Neural cell (in vitro differentiated cells): ENCODE results near the gene CLCNKB. TPM values are rescaled to one million over a fixed set of nuclear protein-coding genes. Genes with fewer than 3 reads are reported as not detected.

Source experiments
- H2AFZ ChIP-seq: fragments of 200-600, 300-800 bp; sonication (generic), shearing (Covaris generic); 2 replicates; pipeline ENCODE4 v1.6.0; 2014; ENCODE audit warnings: low read depth, mild to moderate bottlenecking, antibody characterized with exemption, low read length, moderate library complexity
- H3F3A ChIP-seq: fragments of 200-600 bp; shearing (Covaris generic); 2 replicates; pipeline ENCODE4 v1.6.1; 2016; ENCODE audit warnings: mild to moderate bottlenecking, moderate library complexity, mixed read lengths, antibody characterized with exemption, low read length; ENCODE audit not compliant: insufficient read depth, poor library complexity, severe bottlenecking
- H3K27ac ChIP-seq: fragments of 200-600, 300-800 bp; sonication (generic), shearing (Covaris generic); 2 replicates; pipeline ENCODE4 v1.5.1; 2014; ENCODE audit warnings: mild to moderate bottlenecking, low read length, moderate library complexity
- H3K27me3 ChIP-seq: fragments of 300-800, 200-600 bp; sonication (generic), shearing (Covaris generic); 2 replicates; pipeline ENCODE4 v1.6.0; 2014; ENCODE audit warnings: mild to moderate bottlenecking, low read depth, low read length, moderate library complexity; ENCODE audit not compliant: insufficient read depth
- H3K36me3 ChIP-seq: fragments of 300-800, 200-600 bp; sonication (generic), shearing (Covaris generic); 2 replicates; pipeline ENCODE4 v1.5.1; 2014; ENCODE audit warnings: mild to moderate bottlenecking, antibody characterized with exemption, low read length, moderate library complexity; ENCODE audit not compliant: insufficient read depth
- H3K4me2 ChIP-seq: fragments of 300-800, 200-600 bp; sonication (generic), shearing (Covaris generic); 2 replicates; pipeline ENCODE4 v1.6.0; 2014; ENCODE audit warnings: mild to moderate bottlenecking, low read length
- H3K4me3 ChIP-seq: fragments of 300-800, 200-600 bp; sonication (generic), shearing (Covaris generic); 2 replicates; pipeline ENCODE4 v1.5.1; 2014; ENCODE audit warnings: mild to moderate bottlenecking, low read length, moderate library complexity
- H3K79me2 ChIP-seq: fragments of 200-600 bp; shearing (Covaris generic); replicated peaks from 2 replicates; pipeline ENCODE4 v1.6.0; 2014; ENCODE audit warnings: mild to moderate bottlenecking, low read length, moderate library complexity; ENCODE audit not compliant: insufficient read depth
- H3K9ac ChIP-seq: fragments of 300-800, 200-600 bp; sonication (generic), shearing (Covaris generic); 2 replicates; pipeline ENCODE4 v1.6.1; 2016; ENCODE audit warnings: mild to moderate bottlenecking, low read length, mixed read lengths
- H3K9me2 ChIP-seq: fragments of 200-600 bp; shearing (Covaris generic); 2 replicates; pipeline ENCODE4 v1.6.1; 2016; ENCODE audit warnings: mild to moderate bottlenecking, low read length, mixed read lengths; ENCODE audit not compliant: insufficient read depth
- H3K9me3 ChIP-seq: fragments of 200-600, 300-800 bp; sonication (generic), shearing (Covaris generic); 2 replicates; pipeline ENCODE4 v1.6.1; 2016; ENCODE audit warnings: mild to moderate bottlenecking, mixed run types, low read length, moderate library complexity, mixed read lengths
- H4K20me1 ChIP-seq: fragments of 200-600 bp; shearing (Covaris generic); 2 replicates; pipeline ENCODE4 v1.6.1; 2016; ENCODE audit warnings: mild to moderate bottlenecking, mixed run types; ENCODE audit not compliant: insufficient read depth
- EP300 ChIP-seq: fragments of 450-650 bp; conservative IDR thresholded peaks from 2 replicates; pipeline ENCODE4 v1.6.1; 2014; ENCODE audit warnings: antibody characterized with exemption, mild to moderate bottlenecking, moderate library complexity; ENCODE audit not compliant: poor library complexity, severe bottlenecking
- EZH2 ChIP-seq: fragments of 200-600, 300-800 bp; shearing (Covaris generic), sonication (generic); IDR thresholded peaks from 2 replicates; pipeline ENCODE4 v1.6.1; 2014; ENCODE audit warnings: antibody characterized with exemption, low read length, borderline replicate concordance, mild to moderate bottlenecking; ENCODE audit not compliant: insufficient read depth, poor library complexity, severe bottlenecking
- MXI1 ChIP-seq: fragments of 450-650 bp; conservative IDR thresholded peaks from 2 replicates; pipeline ENCODE4 v1.6.1; 2014; ENCODE audit warnings: antibody characterized with exemption, mild to moderate bottlenecking; ENCODE audit not compliant: poor library complexity, severe bottlenecking
- POLR2AphosphoS5 ChIP-seq: IDR thresholded peaks from 2 replicates; pipeline ENCODE4 v1.6.1; 2012
- RAD21 ChIP-seq: fragments of 450-650 bp; conservative IDR thresholded peaks from 2 replicates; pipeline ENCODE4 v1.6.1; 2014; ENCODE audit warnings: antibody characterized with exemption, mild to moderate bottlenecking, moderate library complexity
- REST ChIP-seq: IDR thresholded peaks from 2 replicates; pipeline ENCODE4 v1.6.1; 2012; ENCODE audit warnings: borderline replicate concordance
- SMC3 ChIP-seq: fragments of 450-650 bp; conservative IDR thresholded peaks from 2 replicates; pipeline ENCODE4 v1.6.1; 2014; ENCODE audit warnings: antibody characterized with exemption, mild to moderate bottlenecking, moderate library complexity; ENCODE audit not compliant: poor library complexity
- TAF1 ChIP-seq: IDR thresholded peaks from 2 replicates; pipeline ENCODE4 v1.6.1; 2012; ENCODE audit warnings: low read depth
- polyA plus RNA-seq: library from polyadenylated mRNA; depleted of rRNA; stranded (reverse); fragments of >200 nt; gene quantifications from 2 replicates; pipeline ENCODE4 v1.2.3, GENCODE V29; 2014
- TF ChIP-seq, protein P1 (sequence below): fragments of 450-650 bp; IDR thresholded peaks from 2 replicates; pipeline ENCODE4 v1.5.1; 2014; ENCODE audit warnings: antibody characterized with exemption, mild to moderate bottlenecking, moderate library complexity; ENCODE audit not compliant: poor library complexity, severe bottlenecking

CLCNKB gene
- polyA plus RNA-seq, 1 donor from 2014 or later: not detected

GRCh38 chr1:16006552-16007485, 36.8 kb upstream of the CLCNKB start:
- TF ChIP-seq REST: no peak
- TF ChIP-seq MXI1: no peak
- TF ChIP-seq TAF1: no peak
- no peak for TF ChIP-seq SMC3
- no peak for TF ChIP-seq EZH2
- no peak for TF ChIP-seq RAD21
- no peak for TF ChIP-seq POLR2AphosphoS5
- TF ChIP-seq EP300: no peak
- TF ChIP-seq, protein P1, sequence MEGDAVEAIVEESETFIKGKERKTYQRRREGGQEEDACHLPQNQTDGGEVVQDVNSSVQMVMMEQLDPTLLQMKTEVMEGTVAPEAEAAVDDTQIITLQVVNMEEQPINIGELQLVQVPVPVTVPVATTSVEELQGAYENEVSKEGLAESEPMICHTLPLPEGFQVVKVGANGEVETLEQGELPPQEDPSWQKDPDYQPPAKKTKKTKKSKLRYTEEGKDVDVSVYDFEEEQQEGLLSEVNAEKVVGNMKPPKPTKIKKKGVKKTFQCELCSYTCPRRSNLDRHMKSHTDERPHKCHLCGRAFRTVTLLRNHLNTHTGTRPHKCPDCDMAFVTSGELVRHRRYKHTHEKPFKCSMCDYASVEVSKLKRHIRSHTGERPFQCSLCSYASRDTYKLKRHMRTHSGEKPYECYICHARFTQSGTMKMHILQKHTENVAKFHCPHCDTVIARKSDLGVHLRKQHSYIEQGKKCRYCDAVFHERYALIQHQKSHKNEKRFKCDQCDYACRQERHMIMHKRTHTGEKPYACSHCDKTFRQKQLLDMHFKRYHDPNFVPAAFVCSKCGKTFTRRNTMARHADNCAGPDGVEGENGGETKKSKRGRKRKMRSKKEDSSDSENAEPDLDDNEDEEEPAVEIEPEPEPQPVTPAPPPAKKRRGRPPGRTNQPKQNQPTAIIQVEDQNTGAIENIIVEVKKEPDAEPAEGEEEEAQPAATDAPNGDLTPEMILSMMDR: no peak
- Histone ChIP-seq H4K20me1 (no peaks in the 10 kb centered on the region), H3K9me3 (no peaks in the 10 kb centered on the region), H3K9ac (no peak overlapping the region), H3F3A (no peaks in the 10 kb centered on the region), H3K27ac (no peak overlapping the region), H2AFZ (no peak overlapping the region), H3K4me2 (no peak overlapping the region), H3K36me3 (no peaks in the 10 kb centered on the region), H3K79me2 (no peaks in the 10 kb centered on the region), H3K9me2 (no peaks in the 10 kb centered on the region), H3K27me3 (no peaks in the 10 kb centered on the region), H3K4me3 (no peak overlapping the region)

- H3K9ac ChIP-seq: no peak overlapping the region
- H3K27ac ChIP-seq: no peak overlapping the region
- no peaks in the 10 kb centered on the region for H4K20me1 ChIP-seq
- no peak overlapping the region for H3K4me3 ChIP-seq
- no peaks in the 10 kb centered on the region for H3K79me2 ChIP-seq
- no peaks in the 10 kb centered on the region for H3K36me3 ChIP-seq
- no peak overlapping the region for H3K4me2 ChIP-seq
- H3K9me3 ChIP-seq: no peaks in the 10 kb centered on the region
- H2AFZ ChIP-seq: no peak overlapping the region
- TF ChIP-seq POLR2AphosphoS5 (no peak), RAD21 (no peak), REST (no peak), TAF1 (no peak), EP300 (no peak), EZH2 (no peak), SMC3 (no peak), MXI1 (no peak)
- TF ChIP-seq, protein P1: no peak
- H3K27me3 ChIP-seq: no peaks in the 10 kb centered on the region
- no peaks in the 10 kb centered on the region for H3F3A ChIP-seq
- H3K9me2 ChIP-seq: no peaks in the 10 kb centered on the region
These were observed 35.8 kb upstream of the CLCNKB start for GRCh38 chr1:16007671-16008341.
